ENCODE measurements around the gene RHEB. TPM values are rescaled to one million over a fixed set of nuclear protein-coding genes. Genes with fewer than 3 reads are reported as not detected.
A peak's percentile ranks its signal among the peaks of the same experiment; 100 is the strongest.

RHEB gene
- total RNA-seq, 1 experiment from 2014 or later, result 87.0 TPM

DNA sequence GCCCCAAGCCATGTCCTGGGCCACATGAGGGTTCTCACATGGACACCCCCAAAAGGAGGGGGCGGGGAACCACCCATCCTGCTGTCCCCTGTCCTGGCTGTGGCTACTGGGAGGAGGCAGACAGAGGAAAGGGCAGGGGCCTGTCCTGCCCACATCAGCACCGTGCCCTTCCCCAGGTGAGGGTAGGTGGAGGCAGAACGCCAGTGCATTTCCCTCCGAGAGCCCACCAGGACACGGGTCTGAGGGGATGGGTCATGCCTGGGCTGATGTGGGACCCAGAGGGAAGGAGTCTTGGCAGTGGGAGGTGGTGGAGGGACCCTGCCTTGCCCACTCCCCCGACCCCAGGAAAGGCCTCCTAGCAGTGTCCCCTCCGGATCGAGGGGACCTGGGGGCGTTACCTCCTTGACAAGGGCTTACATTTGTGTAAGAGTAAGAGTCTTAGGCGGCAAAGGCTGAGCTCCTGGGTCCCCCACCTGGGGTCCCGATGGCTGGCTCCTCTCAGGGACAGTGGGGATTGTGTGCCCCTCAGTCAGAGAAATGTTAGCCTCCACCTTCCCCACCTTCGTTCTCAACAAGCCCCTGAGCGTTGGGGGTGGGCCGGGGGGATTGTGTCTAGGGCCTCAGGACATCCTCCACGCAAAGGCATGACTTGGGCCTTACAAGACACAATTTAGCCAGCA is 85.8 kb downstream of the RHEB start:
- ChIA-PET POLR2A (ENCODE audit: unreplicated experiment) (no interaction called here), CTCF (no interaction called here)
- no TSS peak for BruUV-seq (replicated peaks)
- no peak overlapping the region for H3K27ac ChIP-seq (ENCODE audit: low read length)
- DNase-seq, result no peak
- no peaks in the 10 kb centered on the region for H3K9me3 ChIP-seq (ENCODE audit: low read length)
- no peaks in the 10 kb centered on the region for H4K20me1 ChIP-seq (ENCODE audit: low read length)
- intact Hi-C loops (cut with micrococcal nuclease), result no loop called here
- no peak overlapping the region for H3K4me3 ChIP-seq (ENCODE audit: low read length)
- no peak overlapping the region for H3K4me2 ChIP-seq (ENCODE audit: low read length)
- H3K27me3 ChIP-seq (ENCODE audit: low read length), result peaks cover 8% of the 10 kb centered on the region
- H3K79me2 ChIP-seq (ENCODE audit: low read length), result no peaks in the 10 kb centered on the region
- no peak overlapping the region for H2AFZ ChIP-seq (ENCODE audit: low read length)
- H3K36me3 ChIP-seq (ENCODE audit: low read depth, low read length), result no peaks in the 10 kb centered on the region
- H3K4me1 ChIP-seq (ENCODE audit: insufficient read depth, low read length), result no peaks in the 10 kb centered on the region
- no peaks in the 10 kb centered on the region for H3F3A ChIP-seq (ENCODE audit: low read length, unreplicated experiment)
- H3K9ac ChIP-seq (ENCODE audit: low read length), result no peak overlapping the region
- no peaks in the 10 kb centered on the region for H3K9me2 ChIP-seq (replicated peaks; ENCODE audit: low read length)
- no peak for ATAC-seq
- TF ChIP-seq EZH2phosphoT487 (IDR thresholded peaks at IDR 0.05; ENCODE audit: borderline replicate concordance, low read length), result no peak

- ChIA-PET POLR2A (ENCODE audit: unreplicated experiment) (no interaction called here), CTCF (no interaction called here)
- Histone ChIP-seq H3K27me3 (ENCODE audit: low read length) (no peaks in the 10 kb centered on the region), H3K4me1 (ENCODE audit: insufficient read depth, low read length) (no peaks in the 10 kb centered on the region), H3K4me2 (ENCODE audit: low read length) (no peak overlapping the region), H3K9me2 (replicated peaks; ENCODE audit: low read length) (no peaks in the 10 kb centered on the region), H3K27ac (ENCODE audit: low read length) (no peak overlapping the region), H3K9ac (ENCODE audit: low read length) (no peak overlapping the region), H3K9me3 (ENCODE audit: low read length) (no peaks in the 10 kb centered on the region), H2AFZ (ENCODE audit: low read length) (no peak overlapping the region), H4K20me1 (ENCODE audit: low read length) (no peaks in the 10 kb centered on the region), H3F3A (ENCODE audit: low read length, unreplicated experiment) (no peaks in the 10 kb centered on the region), H3K4me3 (ENCODE audit: low read length) (no peak overlapping the region), H3K36me3 (ENCODE audit: low read depth, low read length) (no peaks in the 10 kb centered on the region), H3K79me2 (ENCODE audit: low read length) (no peaks in the 10 kb centered on the region)
- DNase-seq (no peak), ATAC-seq (peak; percentile 29; the same call in 1 of the 2 replicates)
- BruUV-seq (replicated peaks), result no TSS peak
- no peak for TF ChIP-seq EZH2 (IDR thresholded peaks at IDR 0.05; ENCODE audit: low read length, unreplicated experiment)
- no peak for TF ChIP-seq EZH2phosphoT487 (IDR thresholded peaks at IDR 0.05; ENCODE audit: borderline replicate concordance, low read length)
- TF ChIP-seq, protein P1, sequence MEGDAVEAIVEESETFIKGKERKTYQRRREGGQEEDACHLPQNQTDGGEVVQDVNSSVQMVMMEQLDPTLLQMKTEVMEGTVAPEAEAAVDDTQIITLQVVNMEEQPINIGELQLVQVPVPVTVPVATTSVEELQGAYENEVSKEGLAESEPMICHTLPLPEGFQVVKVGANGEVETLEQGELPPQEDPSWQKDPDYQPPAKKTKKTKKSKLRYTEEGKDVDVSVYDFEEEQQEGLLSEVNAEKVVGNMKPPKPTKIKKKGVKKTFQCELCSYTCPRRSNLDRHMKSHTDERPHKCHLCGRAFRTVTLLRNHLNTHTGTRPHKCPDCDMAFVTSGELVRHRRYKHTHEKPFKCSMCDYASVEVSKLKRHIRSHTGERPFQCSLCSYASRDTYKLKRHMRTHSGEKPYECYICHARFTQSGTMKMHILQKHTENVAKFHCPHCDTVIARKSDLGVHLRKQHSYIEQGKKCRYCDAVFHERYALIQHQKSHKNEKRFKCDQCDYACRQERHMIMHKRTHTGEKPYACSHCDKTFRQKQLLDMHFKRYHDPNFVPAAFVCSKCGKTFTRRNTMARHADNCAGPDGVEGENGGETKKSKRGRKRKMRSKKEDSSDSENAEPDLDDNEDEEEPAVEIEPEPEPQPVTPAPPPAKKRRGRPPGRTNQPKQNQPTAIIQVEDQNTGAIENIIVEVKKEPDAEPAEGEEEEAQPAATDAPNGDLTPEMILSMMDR (conservative IDR thresholded peaks at IDR 0.05; ENCODE audit: low read depth, low read length), result no peak
- intact Hi-C loops (cut with micrococcal nuclease), result no loop called here
Measured at GRCh38 chr7:151432658-151433521, 86.8 kb downstream of the RHEB start.

DNA sequence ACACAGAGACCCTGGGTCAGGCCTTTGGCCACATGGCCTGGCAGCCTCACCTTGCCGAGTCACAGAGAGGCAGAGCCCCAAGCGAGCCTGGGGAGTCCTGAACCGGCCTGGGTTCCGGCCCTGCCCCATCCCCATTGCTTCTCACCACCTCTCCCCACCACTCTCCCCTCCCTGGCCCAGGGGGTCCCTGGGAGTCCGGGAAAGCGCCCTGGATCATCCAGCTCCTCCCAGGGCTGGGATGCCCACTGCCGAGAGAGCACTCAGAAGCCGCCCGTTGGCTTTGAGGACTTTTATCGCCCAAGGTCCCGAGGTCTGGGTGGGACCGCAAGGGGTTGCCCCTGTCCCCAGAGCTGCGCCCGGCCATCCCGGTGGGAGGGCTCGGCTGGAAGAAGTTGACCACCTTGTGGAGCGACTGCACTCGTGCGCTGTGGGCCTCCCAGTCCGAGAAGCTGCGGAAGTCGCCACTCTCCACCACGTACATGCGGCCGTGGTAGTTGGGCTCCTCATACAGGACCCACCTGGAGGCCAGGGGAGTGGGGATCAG is 87.9 kb downstream of the RHEB start:
- no peaks in the 10 kb centered on the region for H3K27me3 ChIP-seq (ENCODE audit: low read length)
- no peaks in the 10 kb centered on the region for H3K9me2 ChIP-seq (replicated peaks; ENCODE audit: low read length)
- no peaks in the 10 kb centered on the region for H3K4me1 ChIP-seq (ENCODE audit: insufficient read depth, low read length)
- no peaks in the 10 kb centered on the region for H3K36me3 ChIP-seq (ENCODE audit: low read depth, low read length)
- POLR2A ChIA-PET (ENCODE audit: unreplicated experiment), result no interaction called here
- ATAC-seq (no peak), DNase-seq (no peak)
- intact Hi-C loops (cut with micrococcal nuclease), result no loop called here
- H3K27ac ChIP-seq (ENCODE audit: low read length), result no peak overlapping the region
- H3K79me2 ChIP-seq (ENCODE audit: low read length), result no peaks in the 10 kb centered on the region
- H2AFZ ChIP-seq (ENCODE audit: low read length), result no peak overlapping the region
- no peak overlapping the region for H3K4me2 ChIP-seq (ENCODE audit: low read length)
- no peaks in the 10 kb centered on the region for H4K20me1 ChIP-seq (ENCODE audit: low read length)
- H3F3A ChIP-seq (ENCODE audit: low read length, unreplicated experiment), result no peaks in the 10 kb centered on the region
- H3K9ac ChIP-seq (ENCODE audit: low read length), result no peak overlapping the region
- no TSS peak for BruUV-seq (replicated peaks)
- no peak overlapping the region for H3K4me3 ChIP-seq (ENCODE audit: low read length)
- CTCF ChIA-PET, result no interaction called here
- no peaks in the 10 kb centered on the region for H3K9me3 ChIP-seq (ENCODE audit: low read length)
- TF ChIP-seq EZH2phosphoT487 (IDR thresholded peaks at IDR 0.05; ENCODE audit: borderline replicate concordance, low read length), result no peak

All from PC-3 (cell line).